Activated CD8-positive, alpha-beta memory T cell treated with anti-CD3 and anti-CD28 coated beads, Interleukin-2, amount 10 ng/mL, durations not matched to agents 7 days and 5 days (primary cell): ENCODE measurements around the gene DAO. TPM values are rescaled to one million over a fixed set of nuclear protein-coding genes. Genes with fewer than 3 reads are reported as not detected.
"Not testable (repeated sequence)": the region's sequence is repeated elsewhere in the genome, so short reads cannot be mapped to it uniquely, and the experiment has no call there.

Experiments used
- ATAC-seq: fragments of 150-1000 bp; cut with Tn5 transposase; one replicate; pipeline ENCODE4 v1.10.0; 2021; ENCODE audit warnings: moderate library complexity
- CTCF ChIA-PET: fragments of 350-600 bp; sonication (Branson Sonifier 250); formaldehyde crosslinking; loops from one replicate; lab custom pipeline; 2021; ENCODE audit warnings: antibody characterized with exemption; lab: Charles Lee
- DNase-seq: peaks from one replicate; pipeline ENCODE4 v3.0.0-alpha.2; 2020
- H3K27ac Mint-ChIP-seq: one replicate; pipeline ENCODE4 v1.8.0; 2021; ENCODE audit warnings: mild to moderate bottlenecking, mixed read lengths
- H3K27me3 Mint-ChIP-seq: one replicate; pipeline ENCODE4 v1.8.0; 2021; ENCODE audit warnings: mixed read lengths
- H3K36me3 Mint-ChIP-seq: one replicate; pipeline ENCODE4 v1.8.0; 2021; ENCODE audit warnings: mild to moderate bottlenecking, mixed read lengths
- H3K4me1 Mint-ChIP-seq: one replicate; pipeline ENCODE4 v1.8.0; 2021; ENCODE audit warnings: mixed read lengths
- H3K4me3 Mint-ChIP-seq: one replicate; pipeline ENCODE4 v1.8.0; 2021; ENCODE audit warnings: mild to moderate bottlenecking, moderate library complexity, mixed read lengths
- H3K9me3 Mint-ChIP-seq: one replicate; pipeline ENCODE4 v1.8.0; 2022; ENCODE audit warnings: low read depth, mixed read lengths
- total RNA-seq, 2 experiments: library from RNA; stranded (reverse); gene quantifications; one replicate each; pipeline ENCODE4 v1.2.3, GENCODE V29; 2021

Gene DAO
- total RNA-seq, 2 experiments from 2014 or later: not detected

DNA sequence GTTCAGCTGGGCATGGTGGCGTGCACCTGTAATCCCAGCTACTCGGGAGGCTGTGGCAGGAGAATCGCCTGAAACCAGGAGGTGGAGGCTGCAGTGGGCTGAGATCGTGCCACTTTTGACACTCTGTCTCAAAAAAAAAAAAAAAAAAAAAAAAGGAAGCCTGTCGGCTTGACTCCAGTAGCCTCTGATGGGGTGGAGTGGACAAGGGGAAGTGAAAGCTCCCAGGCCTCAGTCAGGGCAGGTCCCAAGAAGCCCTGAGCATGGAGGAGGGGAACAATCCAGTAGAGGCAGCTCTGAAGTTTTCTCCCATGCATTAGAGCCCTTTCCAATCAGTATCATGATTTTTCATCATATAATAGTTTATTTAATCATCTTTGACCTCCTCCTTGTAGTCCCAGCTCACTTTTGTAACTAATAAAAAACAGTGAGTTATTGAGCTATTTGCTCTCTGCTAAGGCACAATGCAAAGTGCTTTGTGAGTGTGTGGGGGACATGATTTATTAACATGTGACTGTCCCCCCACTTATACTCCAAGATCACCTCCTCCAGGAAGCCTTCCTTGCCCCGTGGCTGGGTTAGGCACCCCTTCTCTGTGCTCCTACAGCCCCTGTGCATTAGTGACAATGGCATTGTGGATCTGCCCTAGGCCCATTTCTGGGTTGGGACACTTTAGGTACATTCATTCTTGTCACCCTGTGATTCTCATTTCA lies 17.9 kb upstream of the DAO start:
- Mint-ChIP-seq H3K27ac (no peak overlapping the region), H3K9me3 (no peaks in the 10 kb centered on the region), H3K27me3 (peaks cover 3% of the 10 kb centered on the region), H3K36me3 (no peaks in the 10 kb centered on the region), H3K4me1 (peaks cover 23% of the 10 kb centered on the region), H3K4me3 (no peak overlapping the region)
- CTCF ChIA-PET: interaction anchor here (0.7 to 1.8 kb wide), 5 partner anchors 9 to 231 kb away, joined by 3 to 5 read pairs (median 3); partner anchors contain the start of gene ALKBH2
- no peak for ATAC-seq
- DNase-seq: no peak

GRCh38 chr12:108862588-108862959 lies 17.3 kb upstream of the DAO start:
- Mint-ChIP-seq H3K36me3 (no peaks in the 10 kb centered on the region), H3K27ac (no peak overlapping the region), H3K4me1 (peaks cover 23% of the 10 kb centered on the region), H3K9me3 (no peaks in the 10 kb centered on the region), H3K27me3 (peaks cover 3% of the 10 kb centered on the region), H3K4me3 (no peak overlapping the region)
- CTCF ChIA-PET: interaction anchor here (0.9 to 1.8 kb wide), 3 partner anchors 9 to 88 kb away, joined by 3 to 4 read pairs (median 3); no protein-coding TSS in a partner anchor
- no peak for ATAC-seq
- DNase-seq: no peak

GRCh38 chr12:108865169-108865568 lies 14.7 kb upstream of the DAO start:
- Mint-ChIP-seq H3K36me3 (no peaks in the 10 kb centered on the region), H3K27ac (no peak overlapping the region), H3K27me3 (no peaks in the 10 kb centered on the region), H3K4me3 (no peak overlapping the region), H3K9me3 (no peaks in the 10 kb centered on the region), H3K4me1 (peaks cover 8% of the 10 kb centered on the region)
- ATAC-seq (no peak), DNase-seq (no peak)
- CTCF ChIA-PET: interaction anchor here (0.7 to 1.4 kb wide), 2 partner anchors 19 to 140 kb away, joined by 3 to 4 read pairs; no protein-coding TSS in a partner anchor

- CTCF ChIA-PET: interaction anchor here (0.7 to 1.4 kb wide), 2 partner anchors 18 to 139 kb away, joined by 3 to 4 read pairs; no protein-coding TSS in a partner anchor
- not testable (repeated sequence) for H3K4me3 Mint-ChIP-seq, H3K9me3 Mint-ChIP-seq, H3K27me3 Mint-ChIP-seq, ATAC-seq, DNase-seq, H3K4me1 Mint-ChIP-seq, H3K27ac Mint-ChIP-seq, H3K36me3 Mint-ChIP-seq
Observed at GRCh38 chr12:108866083-108866482, 13.8 kb upstream of the DAO start.

DNA sequence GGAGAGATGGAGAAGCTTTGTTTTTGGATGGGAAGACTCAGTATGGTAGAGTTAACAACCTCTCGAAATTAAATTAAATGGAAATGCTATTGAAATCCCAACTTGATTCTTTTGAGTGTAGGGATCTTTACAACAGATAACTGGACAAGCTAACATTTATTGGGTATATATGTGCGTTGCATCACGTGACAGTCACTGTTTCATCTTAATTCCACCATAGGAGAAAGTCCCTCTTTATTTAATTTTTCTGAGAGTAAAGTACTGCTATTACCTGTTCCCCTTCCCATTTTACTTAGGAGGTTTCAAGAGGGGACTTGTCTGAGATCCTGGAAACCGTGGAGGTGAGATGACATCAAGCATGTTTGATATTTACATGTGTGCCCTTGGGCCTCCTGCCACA lies 11.1 kb upstream of the DAO start:
- H3K27me3 Mint-ChIP-seq: no peaks in the 10 kb centered on the region
- H3K9me3 Mint-ChIP-seq: no peaks in the 10 kb centered on the region
- no peaks in the 10 kb centered on the region for H3K36me3 Mint-ChIP-seq
- CTCF ChIA-PET: interaction anchor here (2.1 kb wide), 1 partner anchor 16 kb away, joined by 8 read pairs; no protein-coding TSS in a partner anchor
- no peak overlapping the region for H3K27ac Mint-ChIP-seq
- no peak for DNase-seq
- peaks cover 10% of the 10 kb centered on the region for H3K4me1 Mint-ChIP-seq
- ATAC-seq: no peak
- no peak overlapping the region for H3K4me3 Mint-ChIP-seq

DNA sequence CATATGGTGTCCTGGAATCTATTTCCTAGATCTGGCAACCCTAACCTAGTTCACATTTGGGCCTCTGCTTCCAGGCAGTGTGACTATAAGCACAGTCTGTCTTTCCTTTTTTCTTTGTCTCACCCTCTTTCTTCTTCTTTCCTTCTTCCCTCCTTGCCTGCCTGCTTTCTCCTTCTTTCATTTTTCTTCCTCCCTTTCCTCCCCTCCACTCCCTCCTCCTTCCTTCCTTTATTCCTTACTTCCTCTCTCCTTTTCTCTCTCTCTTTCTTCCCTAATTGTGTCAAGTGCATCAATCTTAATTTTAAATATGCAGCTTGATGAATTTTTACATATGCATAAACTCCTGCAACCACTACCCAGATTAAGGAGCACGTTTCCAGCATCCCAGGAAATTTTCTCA lies 4.6 kb upstream of the DAO start:
- H3K4me3 Mint-ChIP-seq: no peak overlapping the region
- no peaks in the 10 kb centered on the region for H3K36me3 Mint-ChIP-seq
- no peaks in the 10 kb centered on the region for H3K27me3 Mint-ChIP-seq
- no peak for DNase-seq
- ATAC-seq: no peak
- CTCF ChIA-PET: no interaction called here
- peaks cover 25% of the 10 kb centered on the region for H3K4me1 Mint-ChIP-seq
- no peak overlapping the region for H3K27ac Mint-ChIP-seq
- no peaks in the 10 kb centered on the region for H3K9me3 Mint-ChIP-seq

GRCh38 chr12:108875682-108876361 lies 4.1 kb upstream of the DAO start:
- H3K36me3 Mint-ChIP-seq: no peaks in the 10 kb centered on the region
- H3K4me3 Mint-ChIP-seq: no peak overlapping the region
- no peaks in the 10 kb centered on the region for H3K27me3 Mint-ChIP-seq
- H3K4me1 Mint-ChIP-seq: peaks cover 25% of the 10 kb centered on the region
- peak; percentile 68 for ATAC-seq
- no peaks in the 10 kb centered on the region for H3K9me3 Mint-ChIP-seq
- no peak for DNase-seq
- peak overlapping the region; percentile 19 for H3K27ac Mint-ChIP-seq
- CTCF ChIA-PET: no interaction called here

- Mint-ChIP-seq H3K27ac (no peak overlapping the region), H3K9me3 (no peaks in the 10 kb centered on the region), H3K4me3 (no peak overlapping the region), H3K36me3 (no peaks in the 10 kb centered on the region), H3K4me1 (peaks cover 20% of the 10 kb centered on the region), H3K27me3 (no peaks in the 10 kb centered on the region)
- ATAC-seq (no peak), DNase-seq (no peak)
- CTCF ChIA-PET: no interaction called here
Observed at GRCh38 chr12:108876550-108876949, 3.3 kb upstream of the DAO start.

GRCh38 chr12:108881953-108882352 lies 2.1 kb downstream of the DAO start:
- peaks cover 5% of the 10 kb centered on the region for H3K4me1 Mint-ChIP-seq
- no peak for ATAC-seq
- no peaks in the 10 kb centered on the region for H3K9me3 Mint-ChIP-seq
- no peak for DNase-seq
- H3K36me3 Mint-ChIP-seq: no peaks in the 10 kb centered on the region
- no peak overlapping the region for H3K4me3 Mint-ChIP-seq
- peaks cover 6% of the 10 kb centered on the region for H3K27me3 Mint-ChIP-seq
- CTCF ChIA-PET: interaction anchor here (0.7 to 3.0 kb wide), 5 partner anchors 11 to 211 kb away, joined by 3 to 10 read pairs (median 4); partner anchors contain the start of gene ALKBH2
- H3K27ac Mint-ChIP-seq: no peak overlapping the region

GRCh38 chr12:108884116-108885012 lies 4.5 kb downstream of the DAO start:
- Mint-ChIP-seq H3K27ac (no peak overlapping the region), H3K4me1 (peaks cover 5% of the 10 kb centered on the region), H3K9me3 (no peaks in the 10 kb centered on the region), H3K4me3 (no peak overlapping the region), H3K36me3 (no peaks in the 10 kb centered on the region), H3K27me3 (peaks cover 6% of the 10 kb centered on the region)
- peak; percentile 80 for DNase-seq
- peak; percentile 75 for ATAC-seq
- CTCF ChIA-PET: interaction anchor here (0.7 to 3.5 kb wide), 25 partner anchors 9 to 510 kb away, joined by 3 to 20 read pairs (median 3); partner anchors contain the start of genes ALKBH2 and USP30

DNA sequence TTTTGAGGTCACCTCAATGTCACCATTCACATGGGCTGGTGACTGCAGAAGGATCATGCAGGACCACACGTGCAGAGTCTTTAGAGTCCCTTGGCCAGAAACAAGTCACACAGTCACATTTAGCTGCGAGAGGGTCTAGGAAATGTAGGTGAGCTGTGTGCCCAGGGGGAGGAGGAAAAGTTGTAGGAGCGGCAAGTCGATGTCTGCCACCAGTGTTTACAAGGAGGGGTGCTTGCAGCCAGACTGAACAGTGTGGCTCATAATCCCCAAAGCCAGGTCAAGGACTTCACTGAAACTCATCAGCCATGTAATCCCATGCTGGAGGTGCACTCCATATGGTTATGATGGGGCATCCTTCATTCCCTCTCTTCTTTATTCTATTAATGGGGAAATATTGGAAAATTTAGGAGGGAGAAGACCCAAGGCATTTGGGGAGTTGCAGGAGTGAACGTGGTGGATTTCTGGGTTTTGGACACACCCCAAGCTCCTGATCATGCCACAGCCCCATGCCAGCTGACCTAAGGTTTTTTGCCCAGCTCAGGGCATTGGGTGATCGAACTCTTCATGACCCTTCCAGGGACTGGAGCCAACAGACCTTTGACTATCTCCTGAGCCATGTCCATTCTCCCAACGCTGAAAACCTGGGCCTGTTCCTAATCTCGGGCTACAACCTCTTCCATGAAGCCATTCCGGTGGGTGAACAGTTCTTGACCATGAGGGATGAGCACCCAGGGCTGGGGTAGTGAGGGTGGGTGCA lies 7.2 kb downstream of the DAO start:
- H3K27ac Mint-ChIP-seq: no peak overlapping the region
- no peaks in the 10 kb centered on the region for H3K9me3 Mint-ChIP-seq
- ATAC-seq: no peak
- no peaks in the 10 kb centered on the region for H3K36me3 Mint-ChIP-seq
- no peak for DNase-seq
- H3K27me3 Mint-ChIP-seq: peaks cover 6% of the 10 kb centered on the region
- H3K4me3 Mint-ChIP-seq: no peak overlapping the region
- CTCF ChIA-PET: interaction anchor here (1.1 to 3.5 kb wide), 2 partner anchors 63 to 206 kb away, joined by 3 to 20 read pairs; partner anchors contain the start of gene ALKBH2
- peaks cover 5% of the 10 kb centered on the region for H3K4me1 Mint-ChIP-seq

DNA sequence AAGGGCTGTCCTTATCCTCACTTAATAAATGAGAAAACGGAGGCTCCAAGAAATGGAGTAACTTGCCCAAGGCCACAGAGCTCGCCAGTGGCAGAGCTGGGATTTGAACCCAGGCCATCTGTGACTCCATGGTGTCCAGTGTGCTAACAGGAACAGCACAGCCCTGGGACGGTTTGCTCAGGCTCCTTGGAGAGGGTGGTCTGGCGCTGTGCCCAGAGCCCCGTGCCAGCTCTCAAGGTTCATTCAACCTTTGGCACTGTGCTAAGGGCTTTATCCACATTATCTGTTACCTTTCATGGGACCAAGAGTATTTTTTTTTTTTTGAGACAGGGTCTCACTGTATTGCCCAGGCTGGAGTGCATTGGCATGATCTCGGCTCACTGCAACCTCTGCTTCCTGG lies 8.1 kb downstream of the DAO start:
- ATAC-seq: no peak
- peaks cover 6% of the 10 kb centered on the region for H3K27me3 Mint-ChIP-seq
- CTCF ChIA-PET: no interaction called here

More for the DNA sequence above, 8.1 kb downstream of the DAO start:
- Mint-ChIP-seq H3K27ac (no peak overlapping the region), H3K4me1 (peaks cover 5% of the 10 kb centered on the region), H3K36me3 (no peaks in the 10 kb centered on the region), H3K9me3 (no peaks in the 10 kb centered on the region), H3K4me3 (no peak overlapping the region)
- no peak for DNase-seq
